Upper lobe of left lung (tissue), 6 donors: ENCODE data around the gene PANX1. TPM values are rescaled to one million over a fixed set of nuclear protein-coding genes. Genes with fewer than 3 reads are reported as not detected.

Experiments used
- ATAC-seq, 2 donors: fragments of 200-7000 bp; cut with Tn5 transposase; one replicate each; pipeline ENCODE4 v1.9.1; 2022; ENCODE audit warnings: mild to moderate bottlenecking in 2 of 2, moderate library complexity in 2 of 2; ENCODE audit not compliant: low FRiP score in 2 of 2
- DNase-seq, 2 donors: peaks; one replicate each; pipeline ENCODE4 v3.0.0-alpha.2; 2019 to 2020
- H3K27ac ChIP-seq, 4 donors: fragments of 200-600 bp; sonication (generic); one replicate each; pipeline ENCODE4 v1.5.1; 2016 to 2019
- H3K27me3 ChIP-seq, 4 donors: fragments of 200-600 bp; sonication (generic); one replicate each; pipeline ENCODE4 v1.5.1; 2017 to 2019
- H3K36me3 ChIP-seq, 4 donors: fragments of 200-600 bp; sonication (generic); one replicate each; pipeline ENCODE4 v1.5.1; 2016 to 2019
- H3K4me1 ChIP-seq, 4 donors: fragments of 200-600 bp; sonication (generic); one replicate each; pipeline ENCODE4 v1.5.1; 2018 to 2019
- H3K4me3 ChIP-seq, 4 donors: fragments of 200-600 bp; sonication (generic); one replicate each; pipeline ENCODE4 v1.5.1; 2017 to 2019; ENCODE audit warnings: mild to moderate bottlenecking in 2 of 4, moderate library complexity in 1 of 4
- H3K9me3 ChIP-seq, 4 donors: fragments of 200-600 bp; sonication (generic); one replicate each; pipeline ENCODE4 v1.5.1; 2018 to 2019
- EP300 ChIP-seq, 4 donors: sonication (generic); formaldehyde crosslinking; IDR thresholded peaks; one replicate each; pipeline ENCODE4 v1.5.1; 2017; ENCODE audit warnings: antibody characterized with exemption in 4 of 4, control low read depth in 2 of 4
- POLR2A ChIP-seq, 4 donors: fragments of 450-650 bp; IDR thresholded peaks; one replicate each; pipeline ENCODE4 v1.5.1; 2016 to 2017; ENCODE audit warnings: antibody characterized with exemption in 4 of 4, mild to moderate bottlenecking in 2 of 4
- POLR2AphosphoS5 ChIP-seq, 2 donors: sonication (generic); formaldehyde crosslinking; IDR thresholded peaks; one replicate each; pipeline ENCODE4 v1.5.1; 2017; ENCODE audit warnings: antibody characterized with exemption in 2 of 2
- WGBS, 2 donors: methylation state at CpG; one replicate each; pipeline ENCODE4 v1.1.5; 2017 to 2018; 5-methylcytosine and 5-hydroxymethylcytosine counted together
- total RNA-seq, 6 donors: library from RNA; depleted of rRNA in 4 of 6; stranded (reverse); fragments of >200 nt in 4 of 6; gene quantifications; one replicate each; pipeline versions ENCODE4 v1.1.0 to v1.2.1, GENCODE V29; 2016 to 2021
- TF ChIP-seq, protein P1 (sequence below), 6 experiments: fragments of 450-650 bp in 4 of 6; fragments of 200-600 bp in 2 of 6; sonication (generic) in 2 of 6; IDR thresholded peaks; one replicate each; pipeline ENCODE4 v1.5.1; 2016 to 2019; ENCODE audit warnings: antibody characterized with exemption in 6 of 6
- donor health status: DM: no; HTN: no; CAD: no; lungs with moderate emphysema.
- donor health status: DM: no; HTN: yes; CAD: no; lungs with severe emphysema.

Gene PANX1
- total RNA-seq, 6 donors from 2014 or later, result 7.3 to 32.2 (median 17.8) TPM

DNA sequence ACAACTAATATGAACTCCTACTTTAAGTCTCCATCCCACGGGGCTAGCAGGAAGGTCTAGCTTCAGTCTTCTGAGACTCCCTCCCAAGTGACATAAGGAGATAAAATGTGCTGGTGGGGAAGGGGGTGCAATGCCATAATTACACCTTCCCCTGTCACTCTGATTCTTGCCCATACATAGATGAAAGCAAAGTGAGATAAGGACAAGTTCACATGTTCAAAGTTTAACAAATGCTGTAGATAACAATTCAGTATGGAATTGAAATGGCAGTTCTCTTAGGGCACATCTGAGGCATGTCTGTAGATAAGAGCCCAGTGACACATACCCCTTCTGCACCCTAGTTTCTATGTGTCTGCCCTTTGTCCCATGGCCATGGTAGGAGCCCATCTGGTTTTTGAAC is 38.2 kb upstream of the PANX1 start:
- WGBS, 2 donors, result 83 to 86% methylated on average over 1 of the region's 1 CpG
- H3K27me3 ChIP-seq, result no peaks in the 10 kb centered on the region
- no peak for DNase-seq
- no peaks in the 10 kb centered on the region for H3K4me1 ChIP-seq
- TF ChIP-seq, protein P1, sequence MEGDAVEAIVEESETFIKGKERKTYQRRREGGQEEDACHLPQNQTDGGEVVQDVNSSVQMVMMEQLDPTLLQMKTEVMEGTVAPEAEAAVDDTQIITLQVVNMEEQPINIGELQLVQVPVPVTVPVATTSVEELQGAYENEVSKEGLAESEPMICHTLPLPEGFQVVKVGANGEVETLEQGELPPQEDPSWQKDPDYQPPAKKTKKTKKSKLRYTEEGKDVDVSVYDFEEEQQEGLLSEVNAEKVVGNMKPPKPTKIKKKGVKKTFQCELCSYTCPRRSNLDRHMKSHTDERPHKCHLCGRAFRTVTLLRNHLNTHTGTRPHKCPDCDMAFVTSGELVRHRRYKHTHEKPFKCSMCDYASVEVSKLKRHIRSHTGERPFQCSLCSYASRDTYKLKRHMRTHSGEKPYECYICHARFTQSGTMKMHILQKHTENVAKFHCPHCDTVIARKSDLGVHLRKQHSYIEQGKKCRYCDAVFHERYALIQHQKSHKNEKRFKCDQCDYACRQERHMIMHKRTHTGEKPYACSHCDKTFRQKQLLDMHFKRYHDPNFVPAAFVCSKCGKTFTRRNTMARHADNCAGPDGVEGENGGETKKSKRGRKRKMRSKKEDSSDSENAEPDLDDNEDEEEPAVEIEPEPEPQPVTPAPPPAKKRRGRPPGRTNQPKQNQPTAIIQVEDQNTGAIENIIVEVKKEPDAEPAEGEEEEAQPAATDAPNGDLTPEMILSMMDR (IDR thresholded peaks at IDR 0.05), result no peak
- no peaks in the 10 kb centered on the region for H3K9me3 ChIP-seq
- H3K27ac ChIP-seq, result no peak overlapping the region
- no peak for ATAC-seq
- no peak overlapping the region for H3K4me3 ChIP-seq
- H3K36me3 ChIP-seq, result no peaks in the 10 kb centered on the region

DNA sequence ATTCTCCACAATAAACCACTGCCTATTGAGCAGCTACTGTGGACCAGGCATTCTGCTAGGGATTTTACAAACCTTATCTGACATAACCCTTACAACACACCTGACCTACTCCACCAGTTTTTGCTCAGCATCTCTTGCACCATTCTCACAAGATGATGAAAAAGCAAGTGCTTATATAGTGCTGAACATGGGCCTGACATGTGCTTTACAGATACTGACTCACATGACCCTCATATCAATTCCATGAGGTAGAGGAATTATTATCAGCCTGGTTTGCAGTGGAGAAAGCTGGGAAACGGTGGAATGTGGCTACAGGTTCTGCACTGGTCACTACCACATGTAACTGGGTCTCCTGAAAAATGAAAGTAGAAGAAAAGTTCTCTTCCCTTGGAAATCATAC is 37.5 kb upstream of the PANX1 start:
- no peak overlapping the region for H3K4me3 ChIP-seq
- WGBS, 2 donors, result 80 to 83% methylated on average over 1 of the region's 1 CpG
- H3K9me3 ChIP-seq, result no peaks in the 10 kb centered on the region
- DNase-seq, result no peak
- TF ChIP-seq POLR2AphosphoS5 (IDR thresholded peaks at IDR 0.05) (no peak), EP300 (IDR thresholded peaks at IDR 0.05) (no peak), POLR2A (IDR thresholded peaks at IDR 0.05) (no peak)
- TF ChIP-seq, protein P1 (IDR thresholded peaks at IDR 0.05), result no peak
- no peaks in the 10 kb centered on the region for H3K27me3 ChIP-seq
- no peak for ATAC-seq
- no peak overlapping the region for H3K27ac ChIP-seq
- H3K4me1 ChIP-seq, result no peaks in the 10 kb centered on the region
- H3K36me3 ChIP-seq, result no peaks in the 10 kb centered on the region

DNA sequence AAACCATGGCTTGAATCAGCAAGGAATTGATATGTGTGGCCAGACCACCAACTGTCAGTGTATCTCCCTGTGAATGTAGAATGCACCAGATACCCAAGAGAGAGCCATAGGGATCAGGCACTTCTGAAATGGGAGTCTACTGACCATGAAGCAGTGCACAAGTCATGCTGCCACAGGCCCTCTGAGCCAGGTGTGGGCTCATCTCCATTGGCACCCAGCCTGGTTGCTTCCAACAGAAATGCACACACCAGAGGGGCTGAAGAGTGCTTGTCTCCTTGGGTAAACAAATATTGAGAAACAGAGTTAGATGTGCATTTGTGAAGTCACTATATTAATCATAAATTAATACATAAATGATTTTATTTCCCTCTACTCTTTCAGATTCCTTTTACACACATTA is 28.4 kb upstream of the PANX1 start:
- H3K9me3 ChIP-seq, result no peaks in the 10 kb centered on the region
- peak in 1 of 2 donors; percentile 32 for DNase-seq
- H3K27ac ChIP-seq, result no peak overlapping the region
- H3K36me3 ChIP-seq, result no peaks in the 10 kb centered on the region
- TF ChIP-seq POLR2AphosphoS5 (IDR thresholded peaks at IDR 0.05), result no peak
- TF ChIP-seq POLR2A (IDR thresholded peaks at IDR 0.05), result no peak
- no peak for TF ChIP-seq EP300 (IDR thresholded peaks at IDR 0.05)
- no peak for ATAC-seq
- H3K4me1 ChIP-seq, result no peaks in the 10 kb centered on the region
- H3K27me3 ChIP-seq, result no peaks in the 10 kb centered on the region
- no peak overlapping the region for H3K4me3 ChIP-seq

DNA sequence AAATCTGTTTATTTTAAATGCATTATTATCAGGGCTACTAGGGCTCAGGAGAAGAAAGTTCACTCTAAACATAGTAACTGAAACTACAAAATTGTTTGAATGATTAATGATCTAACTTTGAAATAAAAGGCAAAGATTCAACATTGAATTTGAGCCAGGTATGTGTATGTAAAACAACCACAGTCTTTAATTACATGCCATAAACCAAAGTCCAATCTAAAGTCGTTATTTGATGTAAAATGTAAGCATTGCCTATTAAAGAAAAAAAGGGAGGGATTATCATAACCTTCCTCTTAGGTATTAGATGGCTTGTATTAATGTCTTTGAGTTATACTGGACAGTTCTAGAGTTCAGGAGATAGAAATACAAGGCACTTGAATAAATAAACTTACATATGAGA is 25.2 kb upstream of the PANX1 start:
- no peak for ATAC-seq
- H3K4me3 ChIP-seq, result no peak overlapping the region
- TF ChIP-seq, protein P1 (IDR thresholded peaks at IDR 0.05), result no peak
- TF ChIP-seq POLR2AphosphoS5 (IDR thresholded peaks at IDR 0.05) (no peak), EP300 (IDR thresholded peaks at IDR 0.05) (no peak), POLR2A (IDR thresholded peaks at IDR 0.05) (no peak)
- H3K27ac ChIP-seq, result no peak overlapping the region
- H3K36me3 ChIP-seq, result no peaks in the 10 kb centered on the region
- H3K27me3 ChIP-seq, result no peaks in the 10 kb centered on the region
- 56 to 71% methylated on average over 1 of the region's 1 CpG for WGBS, 2 donors
- H3K4me1 ChIP-seq, result no peaks in the 10 kb centered on the region
- H3K9me3 ChIP-seq, result no peaks in the 10 kb centered on the region
- no peak for DNase-seq

DNA sequence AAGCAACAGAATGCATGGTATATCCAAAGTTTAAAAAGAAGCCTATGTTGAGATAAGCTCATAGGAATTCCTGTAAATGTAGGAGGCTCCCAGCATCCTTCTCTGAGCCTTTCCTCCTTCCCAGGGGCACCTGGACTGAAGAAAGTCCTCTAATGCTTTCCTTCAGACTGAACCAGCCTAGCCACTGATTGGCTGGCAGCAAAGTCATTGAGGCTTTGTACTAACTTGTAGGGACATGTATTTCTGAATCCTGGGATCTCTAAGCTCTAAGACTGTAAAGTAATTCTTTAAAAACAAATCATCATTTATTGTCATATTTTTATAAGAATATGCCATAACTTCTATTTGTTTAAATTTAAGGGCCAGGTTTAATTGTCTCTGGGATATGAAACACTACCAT is 23.9 kb upstream of the PANX1 start:
- H3K4me1 ChIP-seq, result no peaks in the 10 kb centered on the region
- H3K4me3 ChIP-seq, result no peak overlapping the region
- no peaks in the 10 kb centered on the region for H3K36me3 ChIP-seq
- no peak for DNase-seq
- no peak for ATAC-seq
- H3K9me3 ChIP-seq, result no peaks in the 10 kb centered on the region
- no peaks in the 10 kb centered on the region for H3K27me3 ChIP-seq
- H3K27ac ChIP-seq, result no peak overlapping the region
- TF ChIP-seq POLR2AphosphoS5 (IDR thresholded peaks at IDR 0.05), result no peak
- no peak for TF ChIP-seq EP300 (IDR thresholded peaks at IDR 0.05)
- no peak for TF ChIP-seq POLR2A (IDR thresholded peaks at IDR 0.05)
- TF ChIP-seq, protein P1 (IDR thresholded peaks at IDR 0.05), result no peak
